ENCODE data around the gene RBM47. TPM values are rescaled to one million over a fixed set of nuclear protein-coding genes. Genes with fewer than 3 reads are reported as not detected.

The RBM47 gene
- total RNA-seq (100 to 1,000 TPM in 1 of 2 donors, 10 to 100 TPM in 1; 83.5 to 110 TPM), polyA plus RNA-seq (ENCODE audit: insufficient read length in 6 of 6) (10 to 100 TPM; 21.9 to 29.8 (median 26.6) TPM)
- long read RNA-seq, donor 1, full-length matches to known transcripts = 9 of 9 reads
- long read RNA-seq, donor 1, partial matches to known transcripts = 0 of 9 reads
- long read RNA-seq, donor 1, other reads (novel, unspliced or antisense) = 0 of 9 reads
- long read RNA-seq, donor 2, full-length matches to known transcripts = 3 of 3 reads
- long read RNA-seq, donor 2, partial matches to known transcripts = 0 of 3 reads
- long read RNA-seq, donor 2, other reads (novel, unspliced or antisense) = 0 of 3 reads
- long read RNA-seq, donor 3 = 0 reads
- long read RNA-seq, donor 4, partial matches to known transcripts = 1 of 6 reads
- long read RNA-seq, donor 4, other reads (novel, unspliced or antisense) = 5 of 6 reads
- long read RNA-seq, donor 5, full-length matches to known transcripts = 4 of 4 reads
- long read RNA-seq, donor 5, partial matches to known transcripts = 0 of 4 reads
- long read RNA-seq, donor 5, other reads (novel, unspliced or antisense) = 0 of 4 reads
- long read RNA-seq, donor 6 = 0 reads
- long read RNA-seq, donor 7, full-length matches to known transcripts = 1 of 1 reads
- long read RNA-seq, donor 7, partial matches to known transcripts = 0 of 1 reads
- long read RNA-seq, donor 7, other reads (novel, unspliced or antisense) = 0 of 1 reads
- long read RNA-seq, donor 8, partial matches to known transcripts = 0 of 1 reads
- long read RNA-seq, donor 8, other reads (novel, unspliced or antisense) = 0 of 1 reads
- long read RNA-seq, donor 9 = 0 reads
- long read RNA-seq, donor 10, partial matches to known transcripts = 1 of 6 reads
- long read RNA-seq, donor 10, other reads (novel, unspliced or antisense) = 5 of 6 reads
- long read RNA-seq, donor 11, partial matches to known transcripts = 5 of 5 reads
- long read RNA-seq, donor 11, other reads (novel, unspliced or antisense) = 0 of 5 reads
- long read RNA-seq, donor 12, full-length matches to known transcripts = 3 of 3 reads
- long read RNA-seq, donor 12, partial matches to known transcripts = 0 of 3 reads
- long read RNA-seq, donor 12, other reads (novel, unspliced or antisense) = 0 of 3 reads

GRCh38 chr4:40629401-40630334 lies at the start of gene RBM47:
Gene RBM47 (minus strand): TSS chr4:40629864. CDS start chr4:40438893, 190,971 bp downstream.
- ATAC-seq (peak; percentile 89), DNase-seq (peak; percentile 59 to 96 (median 81))
- Histone ChIP-seq H3K36me3 (peaks cover 0 to 6% of the 10 kb centered on the region in 2 donors), H3K27me3 (peaks cover 0 to 18% of the 10 kb centered on the region in 2 donors), H3K4me1 (peaks cover 4 to 44% of the 10 kb centered on the region in 2 donors), H3K27ac (peak within 1 kb of the TSS; percentile 95 to 100), H3K4me3 (peak within 1 kb of the TSS; percentile 36 to 61), H3K9me3 (no peaks in the 10 kb centered on the region)
- intact Hi-C loops (cut with DNase I) = no loop called here
- TF ChIP-seq, protein P1, sequence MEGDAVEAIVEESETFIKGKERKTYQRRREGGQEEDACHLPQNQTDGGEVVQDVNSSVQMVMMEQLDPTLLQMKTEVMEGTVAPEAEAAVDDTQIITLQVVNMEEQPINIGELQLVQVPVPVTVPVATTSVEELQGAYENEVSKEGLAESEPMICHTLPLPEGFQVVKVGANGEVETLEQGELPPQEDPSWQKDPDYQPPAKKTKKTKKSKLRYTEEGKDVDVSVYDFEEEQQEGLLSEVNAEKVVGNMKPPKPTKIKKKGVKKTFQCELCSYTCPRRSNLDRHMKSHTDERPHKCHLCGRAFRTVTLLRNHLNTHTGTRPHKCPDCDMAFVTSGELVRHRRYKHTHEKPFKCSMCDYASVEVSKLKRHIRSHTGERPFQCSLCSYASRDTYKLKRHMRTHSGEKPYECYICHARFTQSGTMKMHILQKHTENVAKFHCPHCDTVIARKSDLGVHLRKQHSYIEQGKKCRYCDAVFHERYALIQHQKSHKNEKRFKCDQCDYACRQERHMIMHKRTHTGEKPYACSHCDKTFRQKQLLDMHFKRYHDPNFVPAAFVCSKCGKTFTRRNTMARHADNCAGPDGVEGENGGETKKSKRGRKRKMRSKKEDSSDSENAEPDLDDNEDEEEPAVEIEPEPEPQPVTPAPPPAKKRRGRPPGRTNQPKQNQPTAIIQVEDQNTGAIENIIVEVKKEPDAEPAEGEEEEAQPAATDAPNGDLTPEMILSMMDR (IDR thresholded peaks at IDR 0.05) = peak in 1 of 2 donors; percentile 22

GRCh38 chr4:40678421-40678820 lies 48.8 kb upstream of the RBM47 start:
- H3K27me3 ChIP-seq = no peaks in the 10 kb centered on the region
- H3K4me3 ChIP-seq = no peak overlapping the region
- intact Hi-C loops (cut with DNase I) = no loop called here
- DNase-seq = no peak
- H3K9me3 ChIP-seq = no peaks in the 10 kb centered on the region
- TF ChIP-seq, protein P1 (IDR thresholded peaks at IDR 0.05) = no peak
- no peak for ATAC-seq
- H3K4me1 ChIP-seq = peaks cover 0 to 7% of the 10 kb centered on the region in 2 donors
- no peaks in the 10 kb centered on the region for H3K36me3 ChIP-seq
- H3K27ac ChIP-seq = no peak overlapping the region

- intact Hi-C loops (cut with DNase I) = no loop called here
- Histone ChIP-seq H3K27me3 (no peaks in the 10 kb centered on the region), H3K9me3 (no peaks in the 10 kb centered on the region), H3K4me1 (peaks cover 0 to 21% of the 10 kb centered on the region in 2 donors), H3K36me3 (no peaks in the 10 kb centered on the region), H3K27ac (no peak overlapping the region), H3K4me3 (no peak overlapping the region)
- TF ChIP-seq, protein P1 (IDR thresholded peaks at IDR 0.05) = no peak
- no peak for ATAC-seq
- no peak for DNase-seq
These were observed 45.5 kb upstream of the RBM47 start for GRCh38 chr4:40675166-40675565.

GRCh38 chr4:40672528-40673522 lies 43.2 kb upstream of the RBM47 start:
- no peaks in the 10 kb centered on the region for H3K36me3 ChIP-seq
- ATAC-seq (peak; percentile 93), DNase-seq (peak in 2 of 4 donors; percentile 21 to 55)
- H3K27me3 ChIP-seq = no peaks in the 10 kb centered on the region
- intact Hi-C loops (cut with DNase I) = no loop called here
- H3K9me3 ChIP-seq = no peaks in the 10 kb centered on the region
- TF ChIP-seq, protein P1 (IDR thresholded peaks at IDR 0.05) = no peak
- no peak overlapping the region for H3K4me3 ChIP-seq
- peak overlapping the region; percentile 73 to 75 for H3K27ac ChIP-seq
- H3K4me1 ChIP-seq = peaks cover 0 to 21% of the 10 kb centered on the region in 2 donors
